Forelimb muscle (tissue), 1 donor: ENCODE results near the gene GPR152. TPM values are rescaled to one million over a fixed set of nuclear protein-coding genes. Genes with fewer than 3 reads are reported as not detected.
"Not testable (repeated sequence)": the region's sequence is repeated elsewhere in the genome, so short reads cannot be mapped to it uniquely, and the experiment has no call there.

Experiments
- DNase-seq: peaks from one replicate; pipeline ENCODE4 v3.0.0-alpha.2; 2013; ENCODE audit warnings: low read depth
- polyA plus RNA-seq: library from polyadenylated mRNA; unstranded; fragments of 120-200 nt; gene quantifications from one replicate; pipeline ENCODE4 v1.2.1, GENCODE V29; 2013; ENCODE audit not compliant: insufficient read length

The GPR152 gene
- polyA plus RNA-seq, 1 donor = not detected

DNA sequence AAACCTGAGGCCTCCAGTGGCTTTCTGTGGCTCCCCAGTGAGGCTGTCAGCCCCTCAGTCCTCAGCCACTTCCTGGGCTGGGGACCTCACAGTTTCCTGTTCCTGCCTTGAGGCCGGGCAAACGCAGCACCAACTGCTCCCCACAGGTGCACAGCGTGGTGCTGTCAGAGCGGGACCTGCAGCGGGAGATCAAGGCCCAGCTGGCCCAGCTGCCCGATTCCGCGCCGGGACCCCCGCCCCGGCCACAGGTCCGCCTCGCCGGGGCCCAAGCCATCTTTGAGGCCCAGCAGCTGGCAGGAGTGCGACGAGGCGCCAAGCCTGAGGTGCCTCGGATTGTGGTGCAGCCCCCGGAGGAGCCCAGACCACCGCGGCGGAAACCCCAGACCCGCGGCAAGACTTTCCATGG, 43.3 kb downstream of the GPR152 start:
- no peak for DNase-seq

DNA sequence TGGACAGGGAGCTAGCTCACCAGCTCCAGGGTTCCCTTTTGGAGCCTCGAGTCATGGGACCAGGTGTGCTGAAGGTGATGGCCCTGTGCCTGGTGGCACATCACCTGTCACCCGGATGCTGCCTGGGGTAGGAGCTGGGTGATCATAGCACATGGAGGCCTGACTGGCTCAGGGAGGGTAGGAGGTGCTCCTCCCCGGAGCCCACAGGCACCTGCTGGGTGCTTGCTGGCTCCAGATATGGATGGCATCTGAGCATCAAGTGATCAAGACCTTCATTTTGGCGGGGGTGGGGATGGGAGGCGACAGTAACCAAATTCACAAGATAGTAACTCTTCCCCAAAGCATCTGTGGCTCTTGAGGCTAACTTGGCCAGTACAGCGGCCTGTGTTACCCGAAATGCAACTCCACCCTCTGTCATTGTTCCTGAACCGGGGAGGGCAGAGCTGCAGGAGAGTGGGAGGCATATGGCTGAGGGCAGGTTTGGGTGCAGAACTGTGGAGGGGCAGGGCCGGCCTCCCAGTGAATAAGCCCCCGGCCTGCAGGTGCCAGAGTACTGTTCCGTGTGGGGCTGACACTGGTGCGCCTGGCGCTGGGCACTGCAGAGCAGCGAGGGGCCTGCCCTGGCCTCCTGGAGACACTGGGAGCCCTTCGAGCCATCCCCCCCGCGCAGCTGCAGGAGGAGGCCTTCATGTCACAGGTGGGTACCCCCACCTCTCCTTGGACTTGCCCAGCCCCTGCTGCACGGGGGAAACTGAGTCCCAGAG, 43.9 kb downstream of the GPR152 start:
- DNase-seq = no peak

DNA sequence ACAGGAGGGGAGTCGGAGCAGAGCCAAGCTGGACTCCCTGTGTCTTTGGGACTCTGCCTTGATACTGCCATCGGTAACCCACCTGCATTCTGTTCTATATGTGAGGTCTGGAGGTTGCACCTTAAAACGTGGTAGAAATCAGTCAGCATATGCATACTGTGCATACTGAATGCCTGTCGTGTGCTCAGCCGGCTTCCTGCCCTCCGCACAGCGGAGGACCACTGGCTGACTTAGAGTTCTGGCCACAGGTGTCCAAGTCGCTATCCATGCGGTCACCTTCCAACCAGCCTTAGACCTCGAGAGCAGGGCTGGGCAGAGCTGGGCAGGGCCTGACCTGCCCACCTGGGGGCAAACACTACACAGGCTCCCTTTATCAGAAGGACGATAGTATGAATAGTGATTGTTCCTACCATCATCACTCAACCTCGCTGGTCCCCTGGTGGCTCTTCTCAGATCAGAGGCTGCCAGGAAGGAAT, 44.8 kb downstream of the GPR152 start:
- DNase-seq = no peak

DNA sequence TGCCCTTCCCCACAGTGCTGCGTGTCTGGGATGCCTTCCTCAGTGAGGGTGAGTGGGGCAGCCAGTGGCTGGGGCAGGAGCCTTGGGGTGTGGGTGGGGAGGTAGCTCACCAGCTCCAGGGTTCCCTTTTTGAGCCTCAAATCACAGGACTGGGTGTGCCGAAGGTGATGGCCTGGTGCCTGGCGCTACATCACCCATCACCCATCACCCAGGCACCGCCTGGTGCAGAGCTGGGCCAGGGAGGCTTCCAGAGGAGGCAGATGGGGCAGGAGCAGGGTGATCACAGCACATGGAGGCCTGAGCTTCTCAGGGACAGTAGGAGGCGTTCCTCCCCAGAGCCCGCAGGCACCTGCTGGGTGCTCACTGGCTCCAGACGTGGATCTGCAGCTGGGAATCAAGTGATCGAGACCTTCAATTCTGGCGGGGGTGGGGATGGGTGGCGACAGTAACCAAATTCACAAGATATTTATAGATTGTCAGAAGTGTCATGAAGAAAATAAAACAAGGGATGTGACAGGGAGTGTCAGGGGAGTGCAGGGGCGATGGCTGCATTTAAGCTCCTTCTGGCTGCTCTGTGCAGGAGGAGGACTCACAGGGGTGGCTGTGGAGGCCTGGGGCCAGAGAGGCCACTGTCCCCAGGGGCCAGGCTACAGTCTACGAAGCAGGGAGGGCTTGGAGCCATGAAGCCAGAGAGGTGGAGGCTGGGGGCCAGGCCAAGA, 45.4 kb downstream of the GPR152 start:
- no peak for DNase-seq

DNA sequence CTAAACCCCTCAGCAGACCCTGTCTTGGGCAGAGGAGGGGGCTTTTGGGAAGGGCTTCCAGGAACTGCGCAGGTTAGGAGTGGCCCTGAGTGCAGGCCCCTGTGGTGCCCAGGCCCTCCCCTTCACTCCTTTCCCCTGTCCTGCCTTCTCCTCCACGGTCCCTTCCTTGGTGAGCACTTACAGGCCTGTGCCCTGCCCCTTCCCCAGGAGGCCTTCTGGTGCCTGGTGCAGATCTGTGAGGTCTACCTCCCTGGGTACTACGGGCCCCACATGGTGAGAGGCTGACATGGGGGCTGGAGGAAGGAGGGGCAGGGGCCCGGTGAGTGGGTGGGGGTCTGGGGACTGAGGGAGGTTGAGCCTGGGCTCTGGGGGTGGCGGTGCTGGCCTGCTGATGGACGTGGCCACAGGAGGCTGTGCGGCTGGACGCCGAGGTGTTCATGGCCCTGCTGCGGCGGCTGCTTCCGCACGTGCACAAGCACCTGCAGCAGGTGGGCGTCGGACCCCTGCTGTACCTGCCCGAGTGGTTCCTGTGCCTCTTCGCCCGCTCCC, 46.0 kb downstream of the GPR152 start:
- DNase-seq = no peak

DNA sequence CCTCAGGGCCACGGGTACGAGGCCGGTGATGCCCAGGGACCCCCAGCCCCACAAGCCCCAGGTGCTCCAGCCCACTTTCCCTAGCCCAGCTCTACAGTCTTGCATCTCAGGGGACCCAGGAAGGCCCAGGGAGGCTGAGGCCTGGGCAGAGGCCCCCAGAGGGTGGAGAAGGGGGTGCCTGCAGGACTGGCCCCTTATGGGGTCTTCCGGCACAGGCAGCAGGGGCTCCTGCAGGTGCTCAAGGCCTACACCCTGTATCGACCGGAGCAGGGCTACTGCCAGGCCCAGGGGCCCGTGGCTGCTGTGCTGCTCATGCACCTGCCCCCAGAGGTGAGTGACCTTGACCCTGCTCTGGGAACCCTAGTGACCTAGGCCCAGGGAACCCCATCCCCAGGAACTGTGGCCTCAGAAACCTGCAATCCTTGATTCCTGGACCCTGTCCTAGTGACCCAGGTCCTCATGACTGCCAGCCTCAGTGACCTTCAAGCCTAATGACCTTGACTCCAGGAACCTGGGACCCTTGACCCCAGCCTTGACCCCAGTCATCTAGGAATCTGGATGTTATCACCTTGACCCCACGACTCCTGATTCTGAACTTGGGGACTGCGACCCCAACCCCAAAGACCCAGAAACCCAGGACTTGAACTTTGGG, 46.7 kb downstream of the GPR152 start:
- no peak for DNase-seq

DNA sequence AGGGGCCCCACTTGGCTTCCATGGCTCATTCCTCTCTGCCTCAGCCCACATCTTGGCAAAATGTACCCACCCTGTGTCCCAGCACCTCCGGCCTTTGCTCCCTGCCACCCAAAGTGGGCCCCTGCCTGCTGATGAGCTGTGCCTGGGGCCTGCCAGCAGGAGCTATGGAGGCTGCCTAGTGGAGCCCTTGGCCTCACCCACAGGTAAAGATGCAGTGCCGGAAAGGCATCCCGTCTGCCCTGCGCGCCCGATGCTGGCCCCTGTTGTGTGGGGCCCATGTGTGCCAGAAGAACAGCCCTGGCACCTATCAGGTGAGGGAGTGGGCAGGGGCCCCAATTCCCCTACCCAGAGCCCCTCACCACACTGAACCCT, 47.3 kb downstream of the GPR152 start:
- DNase-seq = no peak

DNA sequence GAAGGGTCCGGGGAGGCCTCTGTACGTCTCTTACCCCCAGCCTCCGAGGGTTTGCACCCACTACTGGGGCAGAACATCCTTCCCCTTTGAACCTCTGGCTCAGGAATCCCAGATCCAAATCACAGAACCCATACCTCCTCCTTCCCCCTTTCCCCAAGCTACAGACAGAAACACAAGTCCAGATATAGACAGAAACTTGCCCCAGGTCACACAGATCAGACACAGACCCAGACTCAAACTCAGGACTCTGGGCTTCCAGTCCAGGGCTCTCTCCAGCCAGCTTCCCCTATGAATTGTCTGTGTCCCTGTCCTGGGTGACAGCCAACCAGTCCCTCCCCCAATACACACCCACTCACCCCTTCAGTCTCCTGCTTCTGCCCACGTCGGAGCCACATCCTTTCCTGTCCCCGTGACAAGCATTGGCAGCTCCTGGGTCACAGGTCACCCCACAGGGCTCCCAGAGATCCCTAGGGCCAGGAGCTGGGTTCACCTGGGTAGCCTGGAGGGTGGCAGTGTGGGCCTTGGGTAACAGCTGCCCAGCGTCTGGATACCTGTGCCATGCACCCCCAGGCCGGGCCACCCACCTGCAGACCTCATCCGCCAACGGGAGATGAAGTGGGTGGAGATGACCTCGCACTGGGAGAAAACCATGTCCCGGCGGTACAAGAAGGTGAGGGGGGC, 47.9 kb downstream of the GPR152 start:
- DNase-seq = no peak

DNA sequence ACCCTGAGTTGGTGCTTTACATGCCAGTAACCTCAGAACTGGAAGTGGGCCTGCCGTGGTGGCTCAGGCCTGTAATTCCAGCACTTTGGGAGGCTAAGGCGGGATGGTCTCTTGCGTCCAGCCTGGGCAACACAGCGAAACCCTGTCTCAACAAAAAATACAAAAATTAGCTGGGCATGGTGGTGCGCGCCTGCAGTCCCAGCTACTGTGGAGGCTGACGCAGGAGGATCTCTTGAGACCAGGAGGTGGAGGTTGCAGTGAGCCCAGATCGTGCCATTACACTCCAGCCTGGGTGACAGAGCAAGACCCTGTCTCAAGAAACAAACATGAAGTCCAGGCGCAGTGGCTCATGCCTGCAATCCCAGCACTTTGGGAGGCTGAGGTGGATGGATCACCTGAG, 49.4 kb downstream of the GPR152 start:
- DNase-seq = not testable (repeated sequence)

DNA sequence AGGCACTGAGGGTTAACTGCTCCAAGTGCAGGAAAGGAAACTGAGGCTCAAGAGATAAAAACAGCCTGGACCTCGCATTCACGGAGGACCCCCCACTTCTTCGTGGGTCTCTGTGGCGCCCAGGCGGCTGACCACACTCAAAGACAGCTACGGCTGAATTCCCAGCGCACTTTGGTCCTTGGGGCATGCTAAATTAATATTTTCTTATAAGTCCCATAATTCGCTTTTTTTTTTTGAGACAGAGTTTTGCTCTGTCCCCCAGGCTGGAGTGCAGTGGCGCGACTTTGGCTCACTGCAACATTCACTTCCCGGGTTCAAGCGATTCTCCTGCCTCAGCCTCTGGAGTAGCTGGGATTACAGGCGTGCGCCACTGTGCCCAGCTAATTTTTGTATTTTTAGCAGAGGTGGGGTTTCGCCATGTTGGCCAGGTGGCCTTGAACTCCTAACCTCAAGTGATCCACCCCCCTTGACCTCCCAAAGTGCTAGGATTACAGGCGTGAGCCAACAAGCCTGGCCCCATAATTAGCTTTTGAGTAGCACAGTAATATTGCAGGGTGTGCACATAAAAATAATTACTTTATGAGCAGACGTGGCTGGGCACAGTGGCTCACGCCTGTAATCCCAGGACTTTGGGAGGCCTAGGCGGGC, 50.2 kb downstream of the GPR152 start:
- DNase-seq = not testable (repeated sequence)

DNA sequence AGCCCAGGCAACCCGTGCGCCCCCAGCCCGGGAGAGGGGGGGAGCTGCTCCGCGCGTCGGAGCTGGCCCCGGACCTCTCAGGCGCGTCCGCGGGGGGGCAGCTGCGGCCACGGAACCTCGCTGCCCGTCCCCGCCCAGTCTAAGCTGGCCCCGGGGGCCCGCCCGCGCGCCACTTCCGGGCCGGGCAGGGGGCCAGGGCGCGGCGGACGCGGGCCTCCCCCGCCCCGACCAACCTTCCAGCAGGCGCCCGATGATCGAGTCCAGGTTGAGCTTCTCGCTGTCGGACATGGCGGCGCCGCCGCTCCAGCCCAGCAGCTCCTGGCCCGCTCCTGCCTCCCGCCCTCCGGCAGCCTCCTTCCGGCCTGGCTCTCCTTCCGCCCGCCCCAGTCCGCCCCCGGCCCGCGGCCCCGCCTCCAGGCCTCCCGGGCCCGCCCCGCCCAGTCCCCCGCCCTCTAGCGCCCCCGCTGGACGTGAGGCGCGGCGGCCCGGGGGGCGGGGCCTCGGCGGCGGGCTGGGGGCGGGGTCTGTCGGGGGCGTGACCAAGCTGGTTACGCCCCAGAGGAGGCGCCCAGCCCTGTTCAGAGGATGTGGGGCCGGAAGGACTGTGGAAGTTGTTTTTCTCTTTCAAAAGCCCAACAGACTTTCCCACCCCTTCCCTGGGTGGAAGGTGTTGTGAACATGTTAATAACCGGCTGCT, 50.9 kb downstream of the GPR152 start, which contains the start of gene PPP1CA:
Gene PPP1CA (minus strand): TSS at position 364 of the 697 bp plus-strand sequence. CDS start 76 bp downstream, at position 288.
- peak; percentile 41 for DNase-seq

Other genes starting within 250 kb of the GPR152 start
- 45.9 TPM for gene GRK2, start 186.3 kb downstream of the GPR152 start, polyA plus RNA-seq
- 29.3 TPM for gene ANKRD13D, start 163.4 kb downstream of the GPR152 start, polyA plus RNA-seq
- 17.6 TPM for gene SSH3, start 149.2 kb downstream of the GPR152 start, polyA plus RNA-seq
- gene POLD4, start 99.2 kb downstream of the GPR152 start, polyA plus RNA-seq = 31.9 TPM
- gene CLCF1, start 79.1 kb downstream of the GPR152 start, polyA plus RNA-seq = 3.6 TPM
- gene RAD9A, start 60.7 kb downstream of the GPR152 start, polyA plus RNA-seq = 8.2 TPM
- gene PPP1CA, start 50.9 kb downstream of the GPR152 start, polyA plus RNA-seq = 123 TPM
- 6.6 TPM for gene TBC1D10C, start 48.6 kb downstream of the GPR152 start, polyA plus RNA-seq
- 73.3 TPM for gene CARNS1, start 37.1 kb downstream of the GPR152 start, polyA plus RNA-seq
- gene RPS6KB2, start 24.2 kb downstream of the GPR152 start, polyA plus RNA-seq = 32.0 TPM
- 1.1 TPM for gene PTPRCAP, start 15.0 kb downstream of the GPR152 start, polyA plus RNA-seq
- 26.2 TPM for gene CORO1B, start 9.3 kb downstream of the GPR152 start, polyA plus RNA-seq
- 1.1 TPM for gene CABP4, start 2.6 kb upstream of the GPR152 start, polyA plus RNA-seq
- gene TMEM134, start 16.5 kb upstream of the GPR152 start, polyA plus RNA-seq = 53.4 TPM
- 42.0 TPM for gene AIP, start 30.3 kb upstream of the GPR152 start, polyA plus RNA-seq
- gene PITPNM1, start 52.6 kb upstream of the GPR152 start, polyA plus RNA-seq = 6.3 TPM
- gene CDK2AP2, start 55.4 kb upstream of the GPR152 start, polyA plus RNA-seq = 16.2 TPM
- not detected for gene CABP2, start 70.7 kb upstream of the GPR152 start, polyA plus RNA-seq
- 200 TPM for gene GSTP1, start 131.1 kb upstream of the GPR152 start, polyA plus RNA-seq
- 151 TPM for gene NDUFV1, start 154.2 kb upstream of the GPR152 start, polyA plus RNA-seq
- 3.7 TPM for gene NUDT8, start 177.2 kb upstream of the GPR152 start, polyA plus RNA-seq
- not detected for gene TBX10, start 187.0 kb upstream of the GPR152 start, polyA plus RNA-seq
- gene ACY3, start 198.0 kb upstream of the GPR152 start, polyA plus RNA-seq = 0.63 TPM
- gene ALDH3B2, start 221.9 kb upstream of the GPR152 start, polyA plus RNA-seq = not detected